GM21786 (cell line): ENCODE measurements around the gene SPIN2A.
"Not testable (repeated sequence)": the region's sequence is repeated elsewhere in the genome, so short reads cannot be mapped to it uniquely, and the experiment has no call there.

Experiments used
- ATAC-seq: cut with Tn5 transposase; IDR thresholded peaks from one replicate; pipeline ENCODE4 v1.9.1; 2021; ENCODE audit not compliant: unreplicated experiment

The SPIN2A gene

GRCh38 chrX:57137073-57137472 is at the start of gene SPIN2A:
SPIN2A (minus strand) TSS chrX:57137397; CDS start chrX:57136597, 800 bp downstream.
- not testable (repeated sequence) for ATAC-seq

DNA sequence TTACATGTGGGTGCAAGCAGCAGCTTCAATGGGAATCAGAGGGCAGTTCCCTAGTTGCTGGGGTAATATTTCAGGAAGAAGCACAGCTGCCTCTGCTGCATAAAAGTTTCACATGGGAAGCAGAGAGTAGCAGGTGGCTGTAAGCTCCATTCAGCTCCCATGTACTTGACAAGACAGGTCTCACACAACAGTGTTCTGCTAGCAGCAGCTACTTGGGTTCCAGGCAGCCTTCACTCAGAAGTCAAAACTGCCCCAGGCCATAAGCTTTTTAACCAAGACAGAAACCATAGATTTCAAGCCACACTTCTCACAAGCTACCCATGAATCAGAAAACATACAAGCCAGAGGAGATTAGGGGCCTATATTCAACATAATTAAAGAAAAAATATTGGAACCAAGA is 41.4 kb upstream of the SPIN2A start:
- ATAC-seq = no peak

GRCh38 chrX:57177070-57177469 is 39.9 kb upstream of the SPIN2A start:
- ATAC-seq = no peak

- no peak for ATAC-seq
Observed at GRCh38 chrX:57172544-57172943, 35.3 kb upstream of the SPIN2A start.

DNA sequence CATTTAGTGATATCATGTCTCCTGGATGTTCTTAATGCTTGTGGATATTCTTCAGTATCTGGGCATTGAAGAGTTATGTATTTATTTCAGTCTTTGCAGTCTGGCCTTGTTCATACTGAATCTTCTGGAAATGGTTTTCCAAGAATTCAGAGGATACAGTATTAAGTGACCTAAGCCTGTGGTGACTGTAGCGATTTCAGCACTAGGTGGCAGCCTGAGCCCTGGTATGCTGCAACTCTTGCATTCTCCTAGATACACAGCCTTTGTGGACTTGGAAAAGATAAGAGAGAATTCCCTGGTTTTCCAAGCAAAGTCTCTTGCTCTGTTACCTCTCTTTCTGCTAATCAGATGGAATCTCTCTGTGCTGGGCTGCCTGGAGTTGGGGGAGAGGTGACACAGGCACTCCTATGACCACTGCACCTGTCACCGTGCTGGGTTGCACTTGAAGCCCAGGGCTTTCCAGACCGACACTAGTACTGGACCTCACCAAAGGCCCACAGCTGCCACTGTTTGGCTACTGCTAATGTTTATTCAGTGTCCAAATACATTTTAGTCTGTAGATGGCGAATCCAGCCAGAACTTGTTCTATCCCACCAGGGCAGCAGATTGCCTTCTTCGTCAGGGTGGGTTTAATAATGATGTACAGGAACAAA is 19.3 kb upstream of the SPIN2A start:
- ATAC-seq = no peak

DNA sequence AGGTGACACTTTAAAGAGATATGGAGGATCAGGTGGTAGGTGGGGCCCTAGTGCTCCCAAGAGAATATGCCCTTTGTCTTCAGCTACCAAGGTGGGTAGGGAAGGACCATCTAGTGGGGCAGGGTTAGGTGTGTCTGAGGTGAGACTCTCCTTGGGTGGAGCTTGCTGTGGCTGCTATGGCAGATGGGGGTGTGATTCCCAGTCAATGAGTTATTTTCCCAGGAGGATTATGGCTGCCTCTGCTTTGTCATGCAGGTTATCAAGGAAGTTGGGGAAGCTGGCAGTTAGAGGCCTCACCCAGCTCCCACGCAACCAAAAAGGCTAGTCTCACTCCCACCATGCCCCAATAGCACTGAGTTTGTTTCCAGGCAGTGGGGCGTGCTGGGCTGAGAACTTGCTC is 18.0 kb upstream of the SPIN2A start:
- ATAC-seq = no peak

GRCh38 chrX:57152222-57152621 is 15.0 kb upstream of the SPIN2A start:
- ATAC-seq = not testable (repeated sequence)

GRCh38 chrX:57138674-57139073 is 1.5 kb upstream of the SPIN2A start:
- ATAC-seq = no peak

GRCh38 chrX:57137501-57137900 is 304 bp upstream of the SPIN2A start:
- ATAC-seq = no peak

- not testable (repeated sequence) for ATAC-seq
Observed at GRCh38 chrX:57136589-57136988, 608 bp downstream of the SPIN2A start.

DNA sequence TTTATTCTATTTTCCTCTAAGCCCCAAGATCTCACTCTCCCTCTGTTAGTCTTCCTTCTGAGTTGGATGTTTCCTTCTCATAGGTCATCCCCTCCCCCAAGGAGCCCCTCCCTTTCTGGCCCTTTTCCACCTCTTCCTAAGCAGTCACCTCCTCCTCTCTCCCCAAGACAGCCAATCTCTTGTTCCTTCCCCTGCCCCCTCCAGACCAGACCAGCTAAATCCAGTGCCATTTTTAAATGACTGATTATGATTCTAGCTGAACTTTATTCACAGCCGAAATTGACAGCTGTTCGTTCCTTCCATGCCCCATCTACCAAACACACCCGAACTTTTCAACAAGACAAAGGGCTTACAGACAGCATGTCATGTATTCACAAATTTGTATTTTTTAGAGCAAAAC is 1.9 kb downstream of the SPIN2A start:
- no peak for ATAC-seq

DNA sequence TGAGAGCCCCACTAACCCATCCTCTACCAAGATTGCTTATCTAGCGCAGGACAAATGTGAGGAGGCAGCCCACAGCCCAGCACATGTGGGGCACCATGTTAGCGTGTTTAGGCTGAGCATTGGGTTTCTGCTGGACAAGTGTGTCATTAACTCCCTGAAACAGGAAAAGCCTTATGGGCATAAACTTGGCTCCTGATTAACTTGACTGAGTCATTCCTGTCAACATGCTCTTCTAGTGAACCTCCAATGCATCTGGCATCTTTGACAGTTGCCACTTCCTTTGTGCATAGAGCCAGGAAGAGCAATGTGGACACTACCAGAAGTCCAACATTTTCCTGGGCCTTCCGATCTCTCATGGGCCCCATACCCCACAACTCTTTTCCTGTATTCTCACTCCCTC is 2.5 kb downstream of the SPIN2A start:
- no peak for ATAC-seq

- no peak for ATAC-seq
Observed at GRCh38 chrX:57133706-57134105, 3.5 kb downstream of the SPIN2A start.

- ATAC-seq = not testable (repeated sequence)
Observed at GRCh38 chrX:57133284-57133683, 3.9 kb downstream of the SPIN2A start.

GRCh38 chrX:57132046-57132445 is 5.2 kb downstream of the SPIN2A start:
- ATAC-seq = no peak

DNA sequence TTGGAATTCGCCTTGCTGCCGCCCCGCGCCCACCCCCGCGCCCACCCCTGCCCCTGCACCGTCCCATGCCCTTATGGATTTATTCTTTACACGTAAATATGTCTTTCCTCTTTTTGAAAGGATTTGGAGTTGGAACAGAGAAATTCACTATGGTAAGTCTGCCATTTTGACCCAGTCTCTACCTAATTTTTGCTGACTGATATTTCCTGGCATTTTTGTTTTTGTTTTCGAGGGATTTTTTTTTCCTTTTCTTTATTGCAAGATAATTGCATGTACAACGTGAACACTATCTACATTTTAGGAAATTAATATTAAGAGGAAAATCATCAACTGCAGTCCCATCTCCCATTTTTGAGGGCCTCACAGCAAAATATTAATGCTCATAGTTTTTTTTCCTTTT is 15.4 kb downstream of the SPIN2A start:
- ATAC-seq = no peak

DNA sequence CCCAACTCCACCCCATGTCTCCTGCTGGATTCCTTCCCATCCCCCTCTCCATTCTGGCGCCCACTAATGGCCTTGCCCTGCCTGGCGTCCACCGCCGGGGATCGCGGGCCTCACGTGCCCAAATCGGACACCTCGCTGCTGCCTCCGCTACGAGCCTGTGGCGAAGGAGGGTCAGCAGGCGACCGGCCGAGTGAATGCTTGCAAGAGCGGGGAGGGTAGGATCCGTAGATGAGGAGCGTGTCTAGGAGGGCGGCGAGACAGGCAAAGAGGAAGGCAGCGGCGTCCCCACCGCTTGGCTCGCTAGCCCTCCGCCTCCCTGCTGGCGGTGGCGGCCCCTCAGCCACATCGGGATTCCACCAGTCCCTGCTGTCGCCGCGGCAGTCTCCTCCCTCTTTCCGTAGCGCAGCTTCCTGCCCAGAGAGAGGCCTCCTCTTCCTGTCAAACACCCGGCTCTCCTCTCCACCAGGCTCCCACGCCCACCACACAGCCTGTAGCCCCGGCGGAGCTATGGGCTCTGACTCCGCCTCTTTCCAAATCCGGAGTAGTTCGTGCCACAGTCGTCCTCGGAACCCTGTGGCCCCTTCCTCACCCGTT is 15.9 kb downstream of the SPIN2A start, which contains the start of gene SPIN2B:
SPIN2B (minus strand) TSS at position 387 of the 594 bp plus-strand sequence.
- ATAC-seq = peak; percentile 99

- not testable (repeated sequence) for ATAC-seq
Observed at GRCh38 chrX:57120619-57121161, 16.5 kb downstream of the SPIN2A start.

DNA sequence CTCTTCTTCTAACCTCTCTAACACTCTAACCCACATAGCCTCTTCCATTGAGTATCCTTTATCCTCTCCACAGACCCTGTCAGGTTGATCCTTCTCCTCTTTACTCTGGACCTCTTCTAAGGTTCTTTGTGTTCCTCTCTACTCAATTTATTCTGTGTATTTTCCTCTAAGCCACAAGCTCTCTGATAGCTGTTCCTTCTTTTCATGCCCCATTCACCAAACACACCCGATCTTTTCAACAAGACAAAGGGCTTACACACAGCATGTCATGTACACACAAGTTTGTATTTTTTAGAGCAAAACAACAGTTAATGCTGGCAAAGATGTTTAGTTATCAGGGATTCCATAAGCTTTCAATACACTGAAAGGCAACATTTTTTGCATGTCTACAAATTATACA is 17.8 kb downstream of the SPIN2A start:
- no peak for ATAC-seq

GRCh38 chrX:57117566-57117965 is 19.6 kb downstream of the SPIN2A start:
- not testable (repeated sequence) for ATAC-seq

DNA sequence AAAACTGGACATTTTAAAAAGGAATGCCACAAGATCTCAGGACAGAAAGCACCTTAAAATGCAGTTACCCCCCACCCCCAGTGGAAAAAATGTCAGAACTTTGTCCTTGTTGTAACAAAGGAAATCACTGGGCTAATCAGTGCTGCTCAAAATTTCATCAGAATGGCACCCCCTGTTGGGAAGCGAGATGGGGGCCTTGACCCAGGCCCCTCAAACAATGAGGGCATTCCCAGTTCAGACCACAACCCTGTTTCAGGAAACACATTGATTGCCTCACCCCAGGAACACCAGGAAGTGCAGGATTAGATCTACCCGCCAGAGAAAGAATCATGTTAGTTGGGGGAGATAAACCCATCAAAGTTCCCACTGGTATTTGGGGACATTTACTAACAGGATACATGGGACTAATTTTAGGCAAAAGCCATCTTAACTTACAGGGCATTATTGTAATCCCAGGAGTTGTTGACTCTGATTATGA is 32.2 kb downstream of the SPIN2A start:
- no peak for ATAC-seq

- ATAC-seq = no peak
Observed at GRCh38 chrX:57104406-57104805, 32.8 kb downstream of the SPIN2A start.
